GM23338 (cell line): Measurements from ENCODE around the gene OCEL1. TPM values are rescaled to one million over a fixed set of nuclear protein-coding genes. Genes with fewer than 3 reads are reported as not detected.

Experiments
- CREB1 ChIP-seq: fragments of 250-450 bp; sonication (Bioruptor Pico); IDR thresholded peaks from 2 replicates; pipeline ENCODE4 v1.5.0; 2020; ENCODE audit warnings: low read depth, mild to moderate bottlenecking, moderate library complexity
- EZH2phosphoT487 ChIP-seq: fragments of 200-600 bp; sonication (generic); IDR thresholded peaks from one replicate; pipeline ENCODE4 v1.8.1; 2018; ENCODE audit warnings: antibody characterized with exemption; ENCODE audit not compliant: unreplicated experiment
- NANOG ChIP-seq: IDR thresholded peaks from 2 replicates; pipeline ENCODE4 v1.6.1; 2016; ENCODE audit warnings: antibody characterized with exemption, borderline replicate concordance
- POLR2AphosphoS5 ChIP-seq: IDR thresholded peaks from 2 replicates; pipeline ENCODE4 v1.6.1; 2016; ENCODE audit warnings: antibody characterized with exemption, low read depth
- REST ChIP-seq: IDR thresholded peaks from one replicate; pipeline ENCODE4 v1.6.1; 2018; ENCODE audit warnings: antibody characterized with exemption; ENCODE audit not compliant: unreplicated experiment
- STAT1 ChIP-seq: IDR thresholded peaks from one replicate; pipeline ENCODE4 v1.6.1; 2016; ENCODE audit warnings: antibody characterized with exemption; ENCODE audit not compliant: unreplicated experiment
- ZNF114 ChIP-seq: fragments of 250-450 bp; sonication (Bioruptor Pico); IDR thresholded peaks from 2 replicates; pipeline ENCODE4 v1.5.0; 2020; ENCODE audit warnings: mild to moderate bottlenecking, moderate library complexity
- ZNF331 ChIP-seq: fragments of 250-450 bp; sonication (Bioruptor Pico); IDR thresholded peaks from 2 replicates; pipeline ENCODE4 v1.5.0; 2020; ENCODE audit warnings: low read depth, mild to moderate bottlenecking, moderate library complexity
- ZNF462 ChIP-seq: fragments of 250-450 bp; sonication (Bioruptor Pico); IDR thresholded peaks from 2 replicates; pipeline ENCODE4 v1.5.0; 2020; ENCODE audit warnings: mild to moderate bottlenecking, moderate library complexity
- polyA plus RNA-seq: library from polyadenylated mRNA; unstranded; fragments of >200 nt; fragmentation: Nextera tagmentation; extraction: Ambion mirVana; gene quantifications from 2 replicates; pipeline ENCODE4 v1.2.1, GENCODE V29; 2016
- total RNA-seq: library from RNA; depleted of rRNA; stranded (reverse); fragments of >200 nt; shearing (Covaris generic); gene quantifications from 2 replicates; pipeline ENCODE4 v1.2.3, GENCODE V29; 2014

Gene OCEL1
- total and polyA plus RNA-seq, 2 experiments from 2014 or later, result 12.7 to 47.4 TPM

DNA sequence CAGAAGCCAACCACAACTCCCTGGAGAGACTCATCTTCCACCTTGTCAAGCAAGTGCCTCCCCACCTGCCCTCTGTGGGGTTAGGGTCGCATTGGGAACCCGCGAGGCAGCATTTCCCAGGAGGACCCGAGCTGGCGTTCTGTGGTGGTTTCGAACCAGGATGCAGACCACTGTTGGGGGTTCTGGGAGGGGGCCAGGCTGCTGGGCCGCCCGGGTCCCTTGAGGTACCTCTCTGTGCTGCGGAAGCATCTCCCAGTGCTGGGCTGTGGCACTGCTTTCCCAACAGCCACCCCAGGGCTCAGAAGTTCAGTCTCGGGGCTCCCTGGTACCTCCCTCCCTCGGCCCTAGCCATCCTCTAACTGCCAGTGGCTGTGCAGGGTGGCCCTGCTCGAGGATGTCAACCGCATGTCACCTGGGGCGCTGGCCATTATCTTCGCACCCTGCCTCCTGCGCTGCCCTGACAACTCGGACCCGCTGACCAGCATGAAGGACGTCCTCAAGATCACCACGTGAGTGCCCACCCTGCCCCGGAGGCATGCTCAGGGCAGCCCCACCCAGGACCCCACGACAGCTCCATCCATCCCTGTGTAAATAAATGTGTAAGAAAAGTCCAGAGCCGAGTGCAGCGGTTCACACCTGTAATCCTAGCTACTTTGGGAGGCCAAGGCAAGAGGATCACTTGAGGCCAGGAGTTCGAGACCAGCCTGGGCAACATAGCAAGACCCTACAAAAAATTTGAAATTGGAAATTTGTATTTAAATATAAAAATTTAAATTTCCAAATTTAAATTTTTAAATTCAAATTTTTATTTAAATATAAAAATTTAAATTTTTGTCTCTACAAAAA, 19.1 kb upstream of the OCEL1 start (continued):
- TF ChIP-seq ZNF462 (CRISPR knock-in tag) (no peak), CREB1 (CRISPR knock-in tag) (no peak), EZH2phosphoT487 (no peak), ZNF114 (no peak), STAT1 (no peak), REST (no peak), POLR2AphosphoS5 (no peak), NANOG (no peak), ZNF331 (CRISPR knock-in tag) (no peak)
